Right lobe of liver (tissue), 4 donors: Measurements from ENCODE around the gene C1QTNF8.

Experiments used
- POLR2A ChIP-seq: fragments of 450-650 bp; IDR thresholded peaks from one replicate; pipeline ENCODE4 v1.6.1; 2017; ENCODE audit warnings: antibody characterized with exemption, mild to moderate bottlenecking
- TF ChIP-seq, protein P1 (sequence below), 4 donors: fragments of 200-600 bp in 3 of 4; fragments of 450-650 bp in 1 of 4; IDR thresholded peaks; one replicate each; pipeline versions ENCODE4 v1.5.1 to v1.8.0; 2016 to 2022; ENCODE audit warnings: antibody characterized with exemption in 4 of 4, mild to moderate bottlenecking in 2 of 4
- donor health status: DM: no; HTN: no; CAD: no.
- donor health status: DM: no; HTN: no; CAD: no.
- donor health status: DM: no; HTN: yes; CAD: no.

DNA sequence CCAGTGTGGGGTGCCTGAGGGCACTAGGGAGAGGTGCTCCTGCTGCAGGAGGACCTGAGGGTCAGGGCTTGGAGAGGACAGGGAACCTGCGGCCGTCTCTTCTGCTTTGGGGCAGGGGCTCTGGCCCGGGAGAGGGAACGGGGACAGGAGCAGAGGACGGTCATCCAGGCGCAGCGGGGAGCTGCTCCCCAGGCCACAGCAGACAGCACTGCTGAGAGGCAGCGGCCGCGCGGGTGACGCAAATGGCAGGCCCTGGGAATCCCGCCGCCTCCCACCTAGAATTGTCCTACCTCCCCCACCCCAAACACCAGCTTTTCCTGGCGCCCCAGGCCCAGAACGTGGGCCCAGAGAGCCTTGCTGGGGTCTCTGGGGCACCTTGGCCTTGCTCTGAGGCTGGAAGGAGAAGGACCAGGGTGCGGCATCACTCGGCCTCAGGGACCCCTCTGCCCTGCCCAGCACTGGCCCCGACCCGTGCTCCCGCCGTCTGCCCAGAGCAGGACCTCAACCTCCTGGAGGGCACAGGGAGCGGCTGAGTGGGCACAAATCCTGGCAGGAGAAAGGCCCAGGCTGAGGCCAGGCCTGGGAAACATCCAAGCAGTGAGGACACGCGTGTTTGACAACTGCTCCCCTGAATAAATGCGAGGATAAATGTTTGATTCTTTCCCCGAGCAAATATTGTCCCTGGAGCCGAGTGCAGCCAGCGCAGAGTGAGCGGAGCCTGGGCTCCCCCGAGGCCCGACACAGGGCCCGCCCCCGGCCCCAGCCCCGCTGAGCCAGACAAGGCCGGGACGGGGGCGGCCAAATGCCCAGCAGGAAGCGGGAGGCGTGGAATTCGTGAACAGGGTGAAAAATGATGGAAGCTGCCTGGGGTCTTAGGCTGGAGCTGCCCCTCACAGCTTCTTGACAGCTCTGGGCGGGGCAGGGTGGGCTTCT lies 15.0 kb downstream of the C1QTNF8 start:
- TF ChIP-seq, protein P1, sequence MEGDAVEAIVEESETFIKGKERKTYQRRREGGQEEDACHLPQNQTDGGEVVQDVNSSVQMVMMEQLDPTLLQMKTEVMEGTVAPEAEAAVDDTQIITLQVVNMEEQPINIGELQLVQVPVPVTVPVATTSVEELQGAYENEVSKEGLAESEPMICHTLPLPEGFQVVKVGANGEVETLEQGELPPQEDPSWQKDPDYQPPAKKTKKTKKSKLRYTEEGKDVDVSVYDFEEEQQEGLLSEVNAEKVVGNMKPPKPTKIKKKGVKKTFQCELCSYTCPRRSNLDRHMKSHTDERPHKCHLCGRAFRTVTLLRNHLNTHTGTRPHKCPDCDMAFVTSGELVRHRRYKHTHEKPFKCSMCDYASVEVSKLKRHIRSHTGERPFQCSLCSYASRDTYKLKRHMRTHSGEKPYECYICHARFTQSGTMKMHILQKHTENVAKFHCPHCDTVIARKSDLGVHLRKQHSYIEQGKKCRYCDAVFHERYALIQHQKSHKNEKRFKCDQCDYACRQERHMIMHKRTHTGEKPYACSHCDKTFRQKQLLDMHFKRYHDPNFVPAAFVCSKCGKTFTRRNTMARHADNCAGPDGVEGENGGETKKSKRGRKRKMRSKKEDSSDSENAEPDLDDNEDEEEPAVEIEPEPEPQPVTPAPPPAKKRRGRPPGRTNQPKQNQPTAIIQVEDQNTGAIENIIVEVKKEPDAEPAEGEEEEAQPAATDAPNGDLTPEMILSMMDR (IDR thresholded peaks at IDR 0.05), result no peak
- no peak for TF ChIP-seq POLR2A
